Measurements from ENCODE around the gene EXT2. TPM values are rescaled to one million over a fixed set of nuclear protein-coding genes. Genes with fewer than 3 reads are reported as not detected.

Gene EXT2
- total RNA-seq, 1 donor from 2014 or later = 95.6 TPM

DNA sequence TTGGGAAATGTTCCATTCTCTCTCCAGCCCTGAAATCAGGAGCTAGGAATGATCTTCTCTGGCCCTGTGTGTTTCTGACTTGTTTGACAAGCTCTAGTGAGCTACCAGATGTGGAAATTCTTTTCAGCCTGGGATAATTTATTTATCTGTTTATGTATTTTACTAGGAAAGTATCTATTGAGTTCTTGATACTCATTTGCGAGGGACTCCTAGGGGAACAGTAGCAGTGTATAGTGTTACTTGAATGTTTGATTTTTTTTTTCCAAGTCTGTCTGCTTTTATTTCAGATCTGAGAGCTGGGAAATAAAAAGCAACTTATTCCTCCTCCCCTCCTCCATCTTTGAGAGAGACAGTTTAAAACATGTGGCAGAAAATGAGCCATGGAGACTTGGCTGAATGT lies 122.0 kb downstream of the EXT2 start:
- Histone ChIP-seq H3K36me3 (ENCODE audit: control insufficient read depth, insufficient read depth, low read length) (no peaks in the 10 kb centered on the region), H3K4me3 (ENCODE audit: low read depth, low read length) (no peak overlapping the region), H3K27me3 (ENCODE audit: control insufficient read depth, insufficient read depth, low read length) (no peaks in the 10 kb centered on the region)
- DNase-seq (ENCODE audit: low read depth) (no peak), FAIRE-seq (no peak)
- TF ChIP-seq, protein P1, sequence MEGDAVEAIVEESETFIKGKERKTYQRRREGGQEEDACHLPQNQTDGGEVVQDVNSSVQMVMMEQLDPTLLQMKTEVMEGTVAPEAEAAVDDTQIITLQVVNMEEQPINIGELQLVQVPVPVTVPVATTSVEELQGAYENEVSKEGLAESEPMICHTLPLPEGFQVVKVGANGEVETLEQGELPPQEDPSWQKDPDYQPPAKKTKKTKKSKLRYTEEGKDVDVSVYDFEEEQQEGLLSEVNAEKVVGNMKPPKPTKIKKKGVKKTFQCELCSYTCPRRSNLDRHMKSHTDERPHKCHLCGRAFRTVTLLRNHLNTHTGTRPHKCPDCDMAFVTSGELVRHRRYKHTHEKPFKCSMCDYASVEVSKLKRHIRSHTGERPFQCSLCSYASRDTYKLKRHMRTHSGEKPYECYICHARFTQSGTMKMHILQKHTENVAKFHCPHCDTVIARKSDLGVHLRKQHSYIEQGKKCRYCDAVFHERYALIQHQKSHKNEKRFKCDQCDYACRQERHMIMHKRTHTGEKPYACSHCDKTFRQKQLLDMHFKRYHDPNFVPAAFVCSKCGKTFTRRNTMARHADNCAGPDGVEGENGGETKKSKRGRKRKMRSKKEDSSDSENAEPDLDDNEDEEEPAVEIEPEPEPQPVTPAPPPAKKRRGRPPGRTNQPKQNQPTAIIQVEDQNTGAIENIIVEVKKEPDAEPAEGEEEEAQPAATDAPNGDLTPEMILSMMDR (IDR thresholded peaks at IDR 0.05; ENCODE audit: insufficient read depth, low read length, severe bottlenecking) = no peak

DNA sequence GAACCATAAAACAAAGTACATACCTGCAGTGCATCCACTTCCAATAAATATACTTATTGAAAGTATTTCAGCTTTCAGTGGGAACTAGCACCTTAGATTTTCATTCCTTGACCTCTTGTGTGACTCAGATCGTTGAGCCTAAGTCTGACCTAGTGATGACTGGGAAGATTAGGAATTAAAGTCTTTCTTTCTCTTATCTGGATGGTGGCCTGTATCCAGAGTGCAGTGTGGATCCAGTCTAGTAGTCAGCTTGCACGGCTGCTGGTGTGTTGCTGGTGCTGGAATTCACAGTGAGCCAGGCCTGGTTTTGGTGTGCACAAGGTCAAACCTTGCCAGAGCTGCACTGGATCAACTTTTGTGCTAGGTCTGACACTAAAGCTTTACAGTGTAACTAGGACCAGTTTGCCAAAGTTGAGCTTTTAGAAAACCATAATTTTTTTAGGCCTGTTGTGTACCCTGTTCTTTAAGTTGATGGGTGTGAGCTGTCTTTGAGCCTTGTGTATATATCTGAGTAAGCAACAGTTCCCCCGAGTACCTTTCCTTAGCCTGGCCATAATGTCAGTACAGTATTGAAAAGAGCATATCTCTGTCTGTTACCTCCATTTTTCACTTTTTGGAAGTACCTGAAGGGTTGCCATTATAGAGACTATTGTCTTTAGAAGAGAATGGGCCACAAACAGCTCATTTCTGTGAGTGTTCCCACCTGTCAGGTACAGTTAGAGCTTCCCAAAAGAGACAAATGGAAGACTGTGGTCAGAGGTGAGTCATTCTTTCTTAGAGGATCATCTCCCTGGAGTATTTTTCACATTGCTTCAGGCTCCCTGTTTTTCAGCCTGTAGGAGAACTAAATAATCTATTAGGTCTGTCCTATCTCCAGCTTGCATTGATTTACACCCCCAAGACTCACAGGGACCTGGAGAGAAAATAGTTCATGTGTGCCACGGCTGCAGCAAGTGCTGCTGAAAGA lies 124.6 kb downstream of the EXT2 start:
- no peak for FAIRE-seq
- no peak overlapping the region for H3K4me3 ChIP-seq (ENCODE audit: low read depth, low read length)
- peak; percentile 26 for DNase-seq (ENCODE audit: low read depth)

DNA sequence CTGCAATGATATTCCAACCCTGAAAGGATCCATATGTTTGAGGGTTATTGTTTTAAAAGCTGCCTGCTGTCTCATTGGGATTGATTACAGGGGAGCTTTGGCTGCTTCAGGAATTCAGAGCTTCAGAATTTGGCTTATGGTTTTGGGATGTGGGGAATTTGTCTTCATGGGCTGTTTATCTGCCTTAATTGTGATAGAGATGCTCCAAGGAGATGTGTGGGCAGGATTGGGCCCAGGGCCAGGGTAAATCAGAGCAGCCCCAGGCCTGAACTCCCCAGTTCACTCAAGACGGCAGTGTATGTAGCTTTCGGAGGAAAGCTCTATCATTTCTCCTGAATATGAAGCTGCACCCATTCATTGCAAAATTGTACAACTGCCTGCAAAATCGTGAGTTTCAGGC lies 126.0 kb downstream of the EXT2 start:
- no peak for FAIRE-seq
- no peaks in the 10 kb centered on the region for H3K27me3 ChIP-seq (ENCODE audit: control insufficient read depth, insufficient read depth, low read length)
- no peak overlapping the region for H3K4me3 ChIP-seq (ENCODE audit: low read depth, low read length)
- no peaks in the 10 kb centered on the region for H3K36me3 ChIP-seq (ENCODE audit: control insufficient read depth, insufficient read depth, low read length)
- TF ChIP-seq, protein P1 (IDR thresholded peaks at IDR 0.05; ENCODE audit: insufficient read depth, low read length, severe bottlenecking) = no peak
- DNase-seq (ENCODE audit: low read depth) = no peak

More for the DNA sequence above, 124.6 kb downstream of the EXT2 start:
- TF ChIP-seq, protein P1 (IDR thresholded peaks at IDR 0.05; ENCODE audit: insufficient read depth, low read length, severe bottlenecking) = no peak
- H3K27me3 ChIP-seq (ENCODE audit: control insufficient read depth, insufficient read depth, low read length) = no peaks in the 10 kb centered on the region
- no peaks in the 10 kb centered on the region for H3K36me3 ChIP-seq (ENCODE audit: control insufficient read depth, insufficient read depth, low read length)

DNA sequence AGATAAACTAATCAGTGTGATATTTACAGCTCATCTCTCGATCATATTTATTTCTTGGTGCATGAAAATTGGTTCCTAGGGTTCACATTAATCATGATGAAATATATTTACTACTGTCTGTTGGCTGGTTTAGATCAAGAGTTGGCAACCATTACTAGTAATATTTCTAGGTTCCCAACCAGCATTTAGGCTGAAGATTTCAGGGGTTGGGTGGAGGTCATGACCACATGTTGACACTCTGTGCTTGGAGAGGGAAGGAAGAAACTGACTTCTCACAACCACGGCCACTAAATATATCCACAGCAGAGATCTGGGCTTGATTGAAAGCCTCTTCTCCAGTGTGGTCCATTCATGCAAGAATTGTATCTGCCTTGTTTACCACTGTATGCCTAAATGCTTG lies 126.5 kb downstream of the EXT2 start:
- no peaks in the 10 kb centered on the region for H3K27me3 ChIP-seq (ENCODE audit: control insufficient read depth, insufficient read depth, low read length)
- DNase-seq (ENCODE audit: low read depth) = no peak
- no peak for FAIRE-seq
- H3K4me3 ChIP-seq (ENCODE audit: low read depth, low read length) = no peak overlapping the region
- H3K36me3 ChIP-seq (ENCODE audit: control insufficient read depth, insufficient read depth, low read length) = no peaks in the 10 kb centered on the region
- TF ChIP-seq, protein P1 (IDR thresholded peaks at IDR 0.05; ENCODE audit: insufficient read depth, low read length, severe bottlenecking) = no peak

DNA sequence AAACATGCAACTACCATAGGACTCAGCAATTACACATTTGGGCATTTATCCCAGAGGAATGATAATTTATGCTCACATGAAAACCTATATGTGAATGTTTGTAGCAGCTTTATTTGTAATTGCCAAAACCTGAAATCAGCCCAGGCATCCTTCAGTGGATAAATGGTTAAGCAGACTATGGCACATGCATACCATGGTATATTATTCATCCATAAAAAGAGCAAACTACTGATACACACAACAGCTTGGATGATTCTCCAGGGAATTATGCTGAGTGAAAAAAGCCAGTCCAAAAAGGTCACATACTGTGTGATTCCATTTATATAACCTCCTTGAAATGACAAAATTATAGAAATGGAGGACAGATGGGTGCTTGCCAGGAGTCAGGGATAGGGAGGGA lies 127.8 kb downstream of the EXT2 start:
- Histone ChIP-seq H3K36me3 (ENCODE audit: control insufficient read depth, insufficient read depth, low read length) (no peaks in the 10 kb centered on the region), H3K4me3 (ENCODE audit: low read depth, low read length) (no peak overlapping the region), H3K27me3 (ENCODE audit: control insufficient read depth, insufficient read depth, low read length) (no peaks in the 10 kb centered on the region)
- TF ChIP-seq, protein P1 (IDR thresholded peaks at IDR 0.05; ENCODE audit: insufficient read depth, low read length, severe bottlenecking) = no peak
- no peak for FAIRE-seq
- no peak for DNase-seq (ENCODE audit: low read depth)
